GM10248 (cell line): Measurements from ENCODE around the gene ARMC3.

Source experiments
- CTCF ChIA-PET: fragments of 300-600 bp; sonication (Branson Sonifier 250); formaldehyde crosslinking; extraction: SDS; loops from one replicate; lab custom pipeline; 2021; ENCODE audit warnings: antibody characterized with exemption; lab: Yijun Ruan, JAX
- POLR2A ChIA-PET: fragments of 350-650 bp; sonication (Branson Sonifier 250); formaldehyde crosslinking; extraction: SDS; loops from one replicate; lab custom pipeline; 2020; ENCODE audit warnings: antibody characterized with exemption; lab: Yijun Ruan, JAX
- DNase-seq: peaks from one replicate; pipeline ENCODE4 v3.0.0; 2012; ENCODE audit errors: extremely low spot score
- TF ChIP-seq, protein P1 (sequence below): IDR thresholded peaks from 2 replicates; pipeline ENCODE4 v1.5.1; 2012; ENCODE audit warnings: mild to moderate bottlenecking, low read depth; ENCODE audit errors: extremely low read depth, missing control alignments, control extremely low read depth

ARMC3 gene

DNA sequence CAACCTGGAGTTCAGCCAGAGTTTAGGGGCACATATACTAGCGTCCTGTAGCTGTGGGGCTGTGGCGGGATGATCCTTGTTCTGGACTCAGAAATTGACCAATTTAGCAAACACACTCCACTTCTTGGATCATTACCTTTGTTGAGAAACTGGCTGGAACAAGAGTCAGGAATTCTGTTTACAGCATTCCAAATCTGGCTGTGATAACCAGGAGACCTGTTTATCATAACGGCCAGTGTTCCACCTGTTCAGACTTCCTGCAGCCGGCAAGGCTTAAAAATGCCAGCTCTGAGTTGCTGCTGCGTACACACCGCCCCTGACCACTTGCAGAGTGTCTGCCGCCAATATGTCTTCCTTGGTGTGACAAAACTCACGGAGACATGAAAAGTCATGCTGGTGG lies 64.8 kb downstream of the ARMC3 start:
- TF ChIP-seq, protein P1, sequence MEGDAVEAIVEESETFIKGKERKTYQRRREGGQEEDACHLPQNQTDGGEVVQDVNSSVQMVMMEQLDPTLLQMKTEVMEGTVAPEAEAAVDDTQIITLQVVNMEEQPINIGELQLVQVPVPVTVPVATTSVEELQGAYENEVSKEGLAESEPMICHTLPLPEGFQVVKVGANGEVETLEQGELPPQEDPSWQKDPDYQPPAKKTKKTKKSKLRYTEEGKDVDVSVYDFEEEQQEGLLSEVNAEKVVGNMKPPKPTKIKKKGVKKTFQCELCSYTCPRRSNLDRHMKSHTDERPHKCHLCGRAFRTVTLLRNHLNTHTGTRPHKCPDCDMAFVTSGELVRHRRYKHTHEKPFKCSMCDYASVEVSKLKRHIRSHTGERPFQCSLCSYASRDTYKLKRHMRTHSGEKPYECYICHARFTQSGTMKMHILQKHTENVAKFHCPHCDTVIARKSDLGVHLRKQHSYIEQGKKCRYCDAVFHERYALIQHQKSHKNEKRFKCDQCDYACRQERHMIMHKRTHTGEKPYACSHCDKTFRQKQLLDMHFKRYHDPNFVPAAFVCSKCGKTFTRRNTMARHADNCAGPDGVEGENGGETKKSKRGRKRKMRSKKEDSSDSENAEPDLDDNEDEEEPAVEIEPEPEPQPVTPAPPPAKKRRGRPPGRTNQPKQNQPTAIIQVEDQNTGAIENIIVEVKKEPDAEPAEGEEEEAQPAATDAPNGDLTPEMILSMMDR: no peak
- ChIA-PET POLR2A (no interaction called here), CTCF (no interaction called here)
- DNase-seq: no peak

DNA sequence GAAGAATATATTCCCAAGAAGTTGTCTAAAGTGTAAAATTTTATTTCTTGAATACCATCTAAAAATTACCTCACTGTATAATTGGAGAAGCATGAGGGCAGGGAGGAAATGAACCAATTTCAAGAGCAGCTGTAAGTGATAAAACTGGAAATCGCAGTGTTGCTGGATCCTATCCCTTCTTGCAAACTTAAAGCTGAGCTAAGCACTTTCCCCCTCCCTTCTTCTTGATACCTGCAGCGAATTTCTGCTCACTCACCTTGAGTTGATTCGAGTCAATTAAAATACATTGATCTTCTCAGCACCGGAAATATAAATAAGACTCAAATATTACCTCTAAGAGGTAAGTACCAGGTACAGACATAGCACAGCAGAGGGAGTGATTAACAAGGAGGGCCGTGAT lies 65.5 kb downstream of the ARMC3 start:
- DNase-seq: no peak
- POLR2A ChIA-PET: no interaction called here
- CTCF ChIA-PET: no interaction called here
- TF ChIP-seq, protein P1: no peak

DNA sequence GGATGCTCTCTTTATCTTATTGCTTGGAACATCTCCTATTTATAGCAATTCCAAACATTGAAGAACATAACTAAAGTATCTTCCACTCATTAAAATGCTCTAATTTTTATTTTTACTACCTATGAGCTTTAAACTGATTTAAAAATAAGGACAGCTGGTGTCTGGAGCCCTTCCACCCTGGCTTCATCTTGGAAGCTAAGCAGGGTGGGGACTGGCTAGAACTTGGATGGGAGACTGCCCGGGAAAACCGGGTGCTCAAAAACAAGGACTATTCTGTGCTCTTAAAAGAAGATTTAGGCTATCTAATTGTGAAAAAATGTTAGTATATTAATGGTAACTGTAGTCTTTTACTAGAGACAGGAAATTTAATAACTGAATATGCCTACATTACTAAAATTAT lies 69.2 kb downstream of the ARMC3 start:
- ChIA-PET CTCF (interaction anchor here (1.3 to 2.4 kb wide), 2 partner anchors 8 to 15 kb away, joined by 3 to 14 read pairs; no protein-coding TSS in a partner anchor), POLR2A (no interaction called here)
- no peak for DNase-seq
- TF ChIP-seq, protein P1: no peak

DNA sequence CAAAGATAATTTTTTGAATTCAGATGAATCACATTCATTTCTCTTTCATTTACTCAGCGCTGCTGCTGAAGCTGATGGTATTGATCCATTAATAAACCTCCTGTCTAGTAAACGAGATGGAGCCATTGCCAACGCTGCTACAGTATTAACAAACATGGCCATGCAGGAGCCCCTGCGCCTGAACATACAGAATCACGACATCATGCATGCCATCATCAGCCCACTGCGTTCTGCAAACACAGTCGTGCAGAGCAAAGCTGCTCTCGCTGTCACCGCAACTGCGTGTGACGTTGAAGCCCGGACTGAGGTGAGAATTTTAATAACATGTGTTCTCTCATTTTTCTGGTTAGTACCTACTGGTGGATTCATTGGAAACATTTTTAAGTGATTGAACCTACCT lies 70.2 kb downstream of the ARMC3 start:
- POLR2A ChIA-PET: no interaction called here
- DNase-seq: no peak
- CTCF ChIA-PET: interaction anchor here (1.3 to 2.4 kb wide), 2 partner anchors 9 to 14 kb away, joined by 3 to 14 read pairs; no protein-coding TSS in a partner anchor
- TF ChIP-seq, protein P1: no peak

DNA sequence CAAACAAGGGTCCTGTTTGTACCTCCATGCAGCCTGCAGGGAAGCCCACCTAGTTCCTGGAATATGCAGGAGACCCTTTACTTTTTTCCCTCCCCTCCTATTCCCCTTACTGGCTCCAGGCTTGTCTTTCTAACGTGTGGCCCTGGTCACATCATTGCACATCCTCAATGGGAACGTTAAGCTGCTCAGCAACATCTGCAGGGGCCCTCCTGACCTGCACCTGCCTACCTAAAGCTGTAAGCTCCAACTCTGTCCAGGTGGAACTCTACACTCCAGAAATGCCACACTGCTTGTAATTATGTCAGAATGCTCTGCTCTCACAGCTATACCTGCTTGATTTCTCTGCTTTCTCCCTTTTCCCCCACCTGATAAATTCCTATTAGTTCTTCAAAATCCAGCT lies 72.1 kb downstream of the ARMC3 start:
- DNase-seq: no peak
- CTCF ChIA-PET: interaction anchor here (1.0 to 3.1 kb wide), 2 partner anchors 10 to 466 kb away, joined by 3 to 13 read pairs; no protein-coding TSS in a partner anchor
- TF ChIP-seq, protein P1: no peak
- POLR2A ChIA-PET: no interaction called here

DNA sequence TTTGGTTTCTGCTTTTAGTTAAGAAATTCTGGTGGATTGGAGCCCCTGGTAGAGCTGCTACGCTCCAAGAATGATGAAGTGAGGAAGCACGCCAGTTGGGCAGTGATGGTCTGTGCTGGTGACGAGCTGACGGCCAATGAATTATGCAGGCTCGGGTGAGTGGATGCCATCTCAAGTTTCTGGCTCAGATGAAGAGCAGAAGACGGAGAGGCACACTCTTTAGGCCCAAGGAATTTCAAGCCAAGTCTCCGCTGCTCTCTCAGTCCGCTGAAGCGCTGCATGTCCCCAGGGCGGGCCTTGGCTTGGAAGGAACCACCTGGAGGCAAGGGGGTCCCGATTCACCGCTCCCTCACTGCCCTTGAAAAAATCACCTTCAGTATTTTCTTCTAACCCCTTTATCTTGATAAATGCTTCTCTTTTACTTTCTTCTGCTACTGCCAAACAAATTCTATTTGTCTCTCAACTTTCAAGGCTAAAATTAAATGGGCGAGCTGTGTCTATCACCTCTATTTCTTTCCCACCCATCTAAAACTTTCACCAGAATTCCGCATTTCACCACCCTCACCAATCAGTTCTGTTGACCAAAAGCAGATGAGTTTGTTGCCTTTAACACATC lies 74.2 kb downstream of the ARMC3 start:
- TF ChIP-seq, protein P1: no peak
- DNase-seq: no peak
- POLR2A ChIA-PET: no interaction called here
- CTCF ChIA-PET: interaction anchor here (1.3 to 3.1 kb wide), 3 partner anchors 13 to 743 kb away, joined by 3 to 13 read pairs (median 3); no protein-coding TSS in a partner anchor
